Stimulated activated CD8-positive, alpha-beta memory T cell treated with anti-CD3 and anti-CD28 coated beads, Interleukin-2, amount 100 ng/mL, for 1 hour (primary cell): ENCODE results near the gene POLR3GL.

Experiments
- DNase-seq, 2 donors: peaks; one replicate each; pipeline ENCODE4 v3.0.0-alpha.2; 2020; ENCODE audit warnings: low read depth in 2 of 2

Gene POLR3GL

DNA sequence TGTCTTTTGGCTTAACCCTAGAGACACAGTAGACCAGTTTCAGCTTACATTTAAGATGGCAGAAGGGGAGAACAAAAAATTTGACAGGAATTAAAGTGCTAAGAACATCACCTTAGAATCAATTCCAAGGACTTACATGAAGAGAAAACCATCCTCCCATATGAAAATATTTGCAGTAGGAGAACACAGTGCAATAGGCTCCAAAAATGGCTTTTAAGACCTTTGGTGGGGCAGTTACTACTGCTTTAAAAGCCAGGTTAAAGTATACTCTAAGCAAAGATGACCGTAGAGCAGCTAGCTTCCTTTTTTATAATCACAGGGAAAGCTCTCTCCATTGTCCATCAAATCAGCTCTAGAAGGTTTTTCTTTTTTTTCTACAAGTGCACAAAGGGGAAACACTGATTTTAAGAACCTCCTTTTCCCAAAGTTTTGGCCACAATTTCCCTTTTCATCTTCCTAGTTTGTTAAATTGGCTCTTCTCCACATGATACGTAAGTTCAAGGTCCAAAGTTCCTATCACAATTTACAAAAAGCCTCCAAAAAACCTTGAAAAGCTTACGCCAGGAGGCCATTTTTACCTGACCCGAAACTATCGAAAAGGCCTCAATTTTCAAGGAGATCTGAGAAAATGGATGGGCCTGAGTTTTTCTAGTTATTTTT, 28.6 kb downstream of the POLR3GL start:
- DNase-seq, result no peak

- DNase-seq, result no peak
These were observed 29.3 kb downstream of the POLR3GL start for GRCh38 chr1:145993618-145994390.

GRCh38 chr1:145994391-145995120, 30.1 kb downstream of the POLR3GL start:
- DNase-seq, result no peak

DNA sequence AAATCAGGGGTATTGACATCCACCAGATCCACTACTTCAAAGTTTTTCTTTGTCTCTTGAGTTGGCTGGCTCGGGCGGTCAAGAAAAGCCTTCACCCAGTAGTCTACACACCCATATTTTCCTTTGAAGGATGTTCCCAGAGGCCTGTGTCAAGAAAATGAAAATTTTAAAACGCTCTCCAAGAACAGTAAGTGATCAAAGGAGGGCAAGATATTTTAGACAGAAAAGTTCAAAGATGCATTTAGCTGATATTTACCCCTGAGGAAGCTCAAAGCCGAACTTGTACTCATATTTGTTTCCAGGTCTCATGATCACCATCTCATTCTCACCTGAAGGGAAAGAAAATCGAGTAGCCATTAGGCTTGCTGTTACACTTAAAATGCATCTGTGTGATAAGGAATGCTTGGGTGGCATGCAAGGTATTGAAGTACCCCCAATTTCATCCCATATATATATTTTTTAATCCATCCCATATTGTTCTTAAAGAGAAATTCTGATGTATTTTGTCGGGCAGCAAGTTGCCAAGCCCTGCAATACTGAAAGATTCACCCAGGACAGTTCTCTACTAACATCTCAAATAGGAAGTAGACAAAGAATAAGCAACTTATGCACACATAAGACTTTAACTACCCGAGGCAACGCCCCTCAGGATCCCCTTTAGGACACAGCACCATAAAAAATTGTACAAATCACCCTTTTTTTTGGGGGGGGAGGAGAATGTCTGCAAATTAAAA, 30.8 kb downstream of the POLR3GL start:
- DNase-seq, result no peak

DNA sequence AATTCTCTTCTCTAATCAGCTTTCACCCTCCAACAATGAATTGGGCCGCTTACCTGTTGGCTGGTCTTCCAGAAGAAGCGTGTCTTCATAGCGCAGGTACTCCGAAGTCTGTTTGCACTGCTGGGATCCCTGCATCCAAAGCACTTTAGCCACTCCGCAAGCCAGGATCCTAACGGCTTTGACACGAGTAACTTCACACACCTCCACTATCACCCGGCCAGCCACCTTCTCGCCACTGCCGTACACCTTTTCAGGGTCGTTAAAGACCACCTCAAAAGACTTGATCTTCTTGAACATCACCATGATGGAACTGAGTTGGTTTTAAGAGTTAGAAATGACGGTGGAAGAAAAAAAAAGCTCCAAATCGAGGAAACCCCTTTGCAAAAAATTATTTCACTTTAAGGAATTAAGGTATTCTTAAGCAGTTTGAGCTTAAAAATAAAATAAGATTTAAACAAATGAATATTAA, 31.5 kb downstream of the POLR3GL start:
- DNase-seq, result no peak

- DNase-seq, result peak; percentile 85 to 86
These were observed 32.0 kb downstream of the POLR3GL start, which contains the start of gene TXNIP for GRCh38 chr1:145996433-145997015. Gene TXNIP (minus strand): TSS chr1:145996579. CDS start chr1:145996266, 313 bp downstream.

- no peak for DNase-seq
These were observed 32.7 kb downstream of the POLR3GL start for GRCh38 chr1:145997016-145997717.

DNA sequence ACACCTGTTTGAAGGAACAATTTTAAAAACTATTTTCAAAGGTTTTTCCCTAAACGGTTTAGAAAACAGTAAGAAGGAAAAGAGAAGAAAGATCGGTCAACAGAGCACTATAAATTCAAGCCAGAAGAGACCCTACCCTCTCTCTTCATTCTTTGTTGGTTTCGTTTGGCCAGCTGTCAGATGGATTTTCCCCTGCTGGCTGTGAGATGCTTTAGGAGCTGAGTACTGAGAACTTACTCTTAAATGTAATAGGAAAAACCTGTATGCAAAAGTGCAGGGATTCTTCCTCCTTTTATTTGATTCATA, 33.2 kb downstream of the POLR3GL start:
- DNase-seq, result no peak

DNA sequence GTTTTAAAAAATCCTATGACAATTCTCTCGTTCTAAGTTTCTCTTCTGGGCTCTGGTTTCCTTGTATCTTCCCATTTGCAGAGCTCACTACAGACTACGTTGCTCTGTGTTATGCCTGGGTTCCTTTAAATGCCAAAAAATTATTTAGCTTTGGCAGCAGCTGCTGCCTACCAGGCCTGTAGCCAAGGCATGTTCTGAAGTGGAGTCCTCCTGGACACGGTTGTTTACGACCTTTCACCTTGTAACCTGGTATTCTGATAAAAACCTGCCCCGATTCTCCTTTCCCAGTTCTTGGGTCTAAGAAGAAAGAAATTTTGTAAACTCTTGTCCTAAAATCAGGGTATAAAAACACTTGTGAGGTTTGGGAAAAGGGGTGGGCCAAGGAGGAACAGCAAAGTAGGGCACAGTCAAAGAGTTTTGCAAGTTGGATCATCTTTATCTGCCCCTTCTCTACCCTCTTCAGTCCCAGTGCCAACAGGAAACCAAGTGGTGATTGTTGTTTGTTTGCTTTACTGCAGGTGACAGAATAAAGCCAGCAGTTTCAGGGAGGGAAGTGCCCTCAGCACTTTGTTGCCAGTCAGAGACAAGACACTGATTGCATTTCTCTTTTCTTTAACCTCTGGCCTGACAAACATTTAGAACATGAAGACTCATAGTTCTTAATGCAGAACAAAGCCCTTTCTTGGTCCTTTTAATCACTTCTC, 35.0 kb downstream of the POLR3GL start:
- no peak for DNase-seq

DNA sequence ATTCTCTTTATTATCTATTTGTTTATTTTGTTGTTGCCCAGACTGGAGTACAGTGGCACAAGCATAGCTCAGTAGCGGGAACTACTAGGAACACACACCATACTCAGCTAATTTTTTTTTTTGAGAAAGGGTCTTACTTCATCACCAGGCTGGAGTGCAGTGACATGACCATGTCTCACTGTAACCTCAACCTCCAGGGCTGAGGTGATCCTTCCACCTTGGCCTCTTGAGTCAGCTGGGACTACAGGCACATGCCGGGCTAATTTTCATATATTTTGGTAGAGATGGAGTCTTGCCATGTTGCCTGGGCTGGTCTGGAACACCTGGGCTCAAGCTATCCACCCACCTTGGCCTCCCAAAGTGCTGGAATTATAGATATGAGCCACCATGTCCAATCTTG, 37.2 kb downstream of the POLR3GL start:
- DNase-seq, result no peak

GRCh38 chr1:146007489-146008133, 43.1 kb downstream of the POLR3GL start:
- DNase-seq, result no peak

DNA sequence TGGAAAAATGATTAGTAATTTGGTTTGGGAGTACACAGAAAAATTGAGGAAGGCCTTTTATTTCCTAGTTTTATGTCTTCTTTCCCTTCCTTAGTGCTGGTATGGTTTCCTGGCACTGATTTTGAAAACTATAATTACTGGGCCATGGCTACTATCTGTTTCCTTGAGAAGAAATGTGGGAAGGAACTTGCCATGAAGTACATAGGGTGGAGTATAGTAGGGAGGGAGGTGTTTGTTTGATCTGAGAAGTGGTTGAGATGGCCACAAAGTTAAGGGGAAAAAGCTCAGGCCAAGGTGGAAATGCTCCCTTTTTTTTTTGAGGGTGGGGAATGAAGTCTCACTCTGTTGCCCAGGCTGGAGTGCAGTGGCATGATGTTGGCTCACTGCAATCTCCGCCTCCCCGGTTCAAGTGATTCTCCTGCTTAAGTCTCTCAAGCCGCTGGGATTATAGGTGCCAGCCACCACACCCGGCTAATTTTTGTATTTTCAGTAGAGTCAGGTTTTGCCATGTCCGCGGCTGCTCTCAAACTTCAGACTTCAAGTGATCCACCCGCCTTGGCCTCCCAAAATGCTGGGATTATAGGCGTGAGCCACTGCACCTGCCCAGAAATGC, 45.7 kb downstream of the POLR3GL start:
- no peak for DNase-seq

GRCh38 chr1:146012703-146013558, 48.4 kb downstream of the POLR3GL start:
- peak in 1 of 2 donors; percentile 19 for DNase-seq

GRCh38 chr1:146013559-146013922, 49.1 kb downstream of the POLR3GL start:
- no peak for DNase-seq

GRCh38 chr1:146016891-146017290, 52.4 kb downstream of the POLR3GL start:
- DNase-seq, result no peak

GRCh38 chr1:146019231-146020057, 55.0 kb downstream of the POLR3GL start:
- DNase-seq, result no peak
